C4-2B (cell line): ENCODE data around the gene PARD3.

Experiments
- ZFX ChIP-seq: fragments of 450-650 bp; IDR thresholded peaks from 2 replicates; pipeline ENCODE4 v1.6.1; 2017
- TF ChIP-seq, protein P1 (sequence below): fragments of 450-650 bp; conservative IDR thresholded peaks from 2 replicates; pipeline ENCODE4 v1.5.1; 2017; ENCODE audit warnings: mild to moderate bottlenecking

DNA sequence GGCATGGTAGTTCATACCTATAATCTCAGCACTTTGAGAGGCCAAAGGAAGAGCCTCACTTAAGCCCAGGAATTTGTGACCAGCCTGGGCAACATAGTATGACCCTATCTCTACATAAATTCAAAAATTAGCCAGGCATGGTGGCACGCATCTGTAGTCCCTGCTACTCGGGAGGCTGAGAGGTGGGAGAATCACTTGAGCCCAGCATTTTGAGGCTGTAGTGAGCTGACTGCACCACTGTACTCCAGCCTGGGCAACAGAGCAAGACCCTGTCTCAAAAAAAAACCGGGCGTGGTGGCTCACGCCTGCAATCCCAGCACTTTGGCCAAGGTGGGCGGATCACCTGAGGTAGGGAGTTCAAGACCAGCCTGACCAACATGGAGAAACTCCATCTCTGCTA lies 19.8 kb downstream of the PARD3 start:
- TF ChIP-seq, protein P1, sequence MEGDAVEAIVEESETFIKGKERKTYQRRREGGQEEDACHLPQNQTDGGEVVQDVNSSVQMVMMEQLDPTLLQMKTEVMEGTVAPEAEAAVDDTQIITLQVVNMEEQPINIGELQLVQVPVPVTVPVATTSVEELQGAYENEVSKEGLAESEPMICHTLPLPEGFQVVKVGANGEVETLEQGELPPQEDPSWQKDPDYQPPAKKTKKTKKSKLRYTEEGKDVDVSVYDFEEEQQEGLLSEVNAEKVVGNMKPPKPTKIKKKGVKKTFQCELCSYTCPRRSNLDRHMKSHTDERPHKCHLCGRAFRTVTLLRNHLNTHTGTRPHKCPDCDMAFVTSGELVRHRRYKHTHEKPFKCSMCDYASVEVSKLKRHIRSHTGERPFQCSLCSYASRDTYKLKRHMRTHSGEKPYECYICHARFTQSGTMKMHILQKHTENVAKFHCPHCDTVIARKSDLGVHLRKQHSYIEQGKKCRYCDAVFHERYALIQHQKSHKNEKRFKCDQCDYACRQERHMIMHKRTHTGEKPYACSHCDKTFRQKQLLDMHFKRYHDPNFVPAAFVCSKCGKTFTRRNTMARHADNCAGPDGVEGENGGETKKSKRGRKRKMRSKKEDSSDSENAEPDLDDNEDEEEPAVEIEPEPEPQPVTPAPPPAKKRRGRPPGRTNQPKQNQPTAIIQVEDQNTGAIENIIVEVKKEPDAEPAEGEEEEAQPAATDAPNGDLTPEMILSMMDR = no peak
- no peak for TF ChIP-seq ZFX
